G401 (cell line): Measurements from ENCODE around the gene CAPN12. TPM values are rescaled to one million over a fixed set of nuclear protein-coding genes. Genes with fewer than 3 reads are reported as not detected.
"Not testable (repeated sequence)": the region's sequence is repeated elsewhere in the genome, so short reads cannot be mapped to it uniquely, and the experiment has no call there.

ENCODE experiments used
- DNase-seq: peaks from one replicate; pipeline ENCODE4 v3.0.0-alpha.2; 2015; ENCODE audit warnings: low spot score
- in situ Hi-C: cut with HindIII; loops from 2 replicates; pipeline ENCODE4 v1.10.0; 2016; ENCODE audit warnings: low sequenced_read_pairs, mixed read lengths
- total RNA-seq: library from RNA; depleted of rRNA; stranded (reverse); fragments of >200 nt; shearing (Covaris generic); gene quantifications from 2 replicates; pipeline ENCODE4 v1.2.3, GENCODE V29; 2014; rRNA removed

Gene CAPN12
- total RNA-seq, result 5.3 and 5.8 TPM in 2 replicates

GRCh38 chr19:38744298-38744681, at the start of gene CAPN12:
Gene CAPN12, minus strand, starts transcription at chr19:38744474. Its CDS starts 309 bp downstream, at chr19:38744165.
- in situ Hi-C loops, result no loop called here
- no peak for DNase-seq

- in situ Hi-C loops, result no loop called here
- no peak for DNase-seq
These were observed 49.4 kb upstream of the CAPN12 start for GRCh38 chr19:38793671-38794070.

- in situ Hi-C loops, result no loop called here
- no peak for DNase-seq
These were observed 48.9 kb upstream of the CAPN12 start for GRCh38 chr19:38793177-38793576.

GRCh38 chr19:38792250-38793111, 48.2 kb upstream of the CAPN12 start:
- no peak for DNase-seq
- in situ Hi-C loops, result no loop called here

- DNase-seq, in situ Hi-C loops: not testable (repeated sequence)
These were observed 47.3 kb upstream of the CAPN12 start for GRCh38 chr19:38791451-38792064.

GRCh38 chr19:38790507-38791403, 46.5 kb upstream of the CAPN12 start:
- in situ Hi-C loops, DNase-seq: not testable (repeated sequence)

GRCh38 chr19:38788478-38789243, 44.4 kb upstream of the CAPN12 start, which contains the start of gene LGALS7B:
Gene LGALS7B, plus strand, starts transcription at chr19:38789200. Its CDS starts 27 bp downstream, at chr19:38789227.
- in situ Hi-C loops, result no loop called here
- no peak for DNase-seq

GRCh38 chr19:38786572-38787265, 42.4 kb upstream of the CAPN12 start:
- in situ Hi-C loops, result no loop called here
- DNase-seq, result no peak

- in situ Hi-C loops, DNase-seq: not testable (repeated sequence)
These were observed 41.8 kb upstream of the CAPN12 start for GRCh38 chr19:38786061-38786460.

GRCh38 chr19:38785187-38785699, 41.0 kb upstream of the CAPN12 start:
- no peak for DNase-seq
- in situ Hi-C loops, result no loop called here

- in situ Hi-C loops, result no loop called here
- DNase-seq, result no peak
These were observed 40.0 kb upstream of the CAPN12 start for GRCh38 chr19:38784224-38784623.

GRCh38 chr19:38782212-38782611, 37.9 kb upstream of the CAPN12 start:
- DNase-seq, in situ Hi-C loops: not testable (repeated sequence)

- no peak for DNase-seq
- in situ Hi-C loops, result no loop called here
These were observed 36.8 kb upstream of the CAPN12 start for GRCh38 chr19:38781058-38781457.

- no peak for DNase-seq
- in situ Hi-C loops, result no loop called here
These were observed 36.2 kb upstream of the CAPN12 start for GRCh38 chr19:38780443-38780842.

GRCh38 chr19:38778733-38779132, 34.5 kb upstream of the CAPN12 start:
- no peak for DNase-seq
- in situ Hi-C loops, result no loop called here

- DNase-seq, result no peak
- in situ Hi-C loops, result no loop called here
These were observed 30.1 kb upstream of the CAPN12 start for GRCh38 chr19:38774181-38774950.

- no peak for DNase-seq
- in situ Hi-C loops, result no loop called here
These were observed 29.3 kb upstream of the CAPN12 start, which contains the start of gene LGALS7 for GRCh38 chr19:38773469-38774177. Gene LGALS7, minus strand, starts transcription at chr19:38773517. Its CDS starts 25 bp downstream, at chr19:38773492.
